Prostate gland (tissue), 2 donors: Measurements from ENCODE around the gene ABCB8. TPM values are rescaled to one million over a fixed set of nuclear protein-coding genes. Genes with fewer than 3 reads are reported as not detected.

Experiments used
- DNase-seq: peaks from one replicate; pipeline ENCODE4 v3.0.0-alpha.2; 2019; ENCODE audit warnings: low spot score
- H3K27ac ChIP-seq, 2 donors: fragments of 200-600 bp; sonication (generic); 2 replicates each; pipeline ENCODE4 v1.5.1; 2017 to 2019
- H3K27me3 ChIP-seq: fragments of 200-600 bp; sonication (generic); replicated peaks from 2 replicates; pipeline ENCODE4 v1.5.1; 2019; ENCODE audit not compliant: insufficient read depth
- H3K36me3 ChIP-seq, 2 donors: fragments of 200-600 bp; sonication (generic); 1 replicate in 1 of 2; 2 replicates in 1 of 2; pipeline versions ENCODE4 v1.5.1 to v1.8.1; 2017 to 2019
- H3K4me1 ChIP-seq: fragments of 200-600 bp; sonication (generic); replicated peaks from 2 replicates; pipeline ENCODE4 v1.5.1; 2019
- H3K4me3 ChIP-seq, 2 donors: fragments of 200-600 bp; sonication (generic); 2 replicates each; pipeline ENCODE4 v1.5.1; 2017 to 2019
- H3K9me3 ChIP-seq: fragments of 200-600 bp; sonication (generic); 2 replicates; pipeline ENCODE4 v1.5.1; 2017
- POLR2A ChIP-seq: fragments of 450-650 bp; IDR thresholded peaks from one replicate; pipeline ENCODE4 v1.6.1; 2016; ENCODE audit warnings: antibody characterized with exemption, mild to moderate bottlenecking
- POLR2AphosphoS5 ChIP-seq: sonication (generic); formaldehyde crosslinking; IDR thresholded peaks from one replicate; pipeline ENCODE4 v1.6.1; 2017; ENCODE audit warnings: antibody characterized with exemption
- WGBS: methylation state at CpG from one replicate; pipeline ENCODE4 v1.1.5; 2018; 5-methylcytosine and 5-hydroxymethylcytosine counted together
- intact Hi-C: fragments of 100-400 bp; cut with DNase I; formaldehyde crosslinking; loops from one replicate; pipeline ENCODE4 v1.14.2; 2022
- total RNA-seq, 2 donors: library from RNA; depleted of rRNA; stranded (reverse); fragments of >200 nt; gene quantifications; one replicate each; pipeline ENCODE4 v1.1.0, GENCODE V29; 2016
- TF ChIP-seq, protein P1 (sequence below), 4 experiments: fragments of 200-600 bp in 2 of 4; fragments of 450-650 bp in 2 of 4; sonication (generic) in 2 of 4; IDR thresholded peaks; 1 replicate in 3 of 4; 2 replicates in 1 of 4; pipeline ENCODE4 v1.5.1; 2016 to 2019; ENCODE audit warnings: antibody characterized with exemption in 4 of 4, mild to moderate bottlenecking in 2 of 4, moderate library complexity in 2 of 4

The ABCB8 gene
- total RNA-seq, 2 donors from 2014 or later: 26.4 to 50.6 TPM

DNA sequence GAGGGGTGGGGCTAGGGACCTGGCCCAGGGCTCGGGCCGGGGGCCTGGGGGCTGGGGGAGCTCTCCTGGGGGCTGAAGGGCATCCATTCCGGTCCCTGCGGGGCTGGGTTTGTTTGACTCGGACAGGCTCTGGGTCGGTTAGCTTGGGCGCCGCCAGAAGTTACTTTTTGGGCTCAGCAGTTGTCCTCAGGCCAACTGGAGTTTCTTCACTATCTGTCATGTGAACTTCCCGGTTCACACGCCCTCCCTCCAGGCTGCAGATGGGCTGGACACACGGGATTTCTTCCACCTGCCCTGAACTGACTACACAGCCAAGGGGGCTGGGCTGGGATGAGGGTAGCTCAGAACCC is 34.9 kb downstream of the ABCB8 start:
- Histone ChIP-seq H3K9me3 (no peaks in the 10 kb centered on the region), H3K27me3 (no peaks in the 10 kb centered on the region), H3K4me1 (peaks cover 21% of the 10 kb centered on the region), H3K27ac (peak overlapping the region in 1 of 2 donors; percentile 1), H3K36me3 (peaks cover 13 to 18% of the 10 kb centered on the region in 2 donors), H3K4me3 (no peak overlapping the region)
- whole genome bisulfite sequencing: 32% methylated on average over 9 of the region's 11 CpGs
- TF ChIP-seq POLR2A: no peak
- TF ChIP-seq, protein P1, sequence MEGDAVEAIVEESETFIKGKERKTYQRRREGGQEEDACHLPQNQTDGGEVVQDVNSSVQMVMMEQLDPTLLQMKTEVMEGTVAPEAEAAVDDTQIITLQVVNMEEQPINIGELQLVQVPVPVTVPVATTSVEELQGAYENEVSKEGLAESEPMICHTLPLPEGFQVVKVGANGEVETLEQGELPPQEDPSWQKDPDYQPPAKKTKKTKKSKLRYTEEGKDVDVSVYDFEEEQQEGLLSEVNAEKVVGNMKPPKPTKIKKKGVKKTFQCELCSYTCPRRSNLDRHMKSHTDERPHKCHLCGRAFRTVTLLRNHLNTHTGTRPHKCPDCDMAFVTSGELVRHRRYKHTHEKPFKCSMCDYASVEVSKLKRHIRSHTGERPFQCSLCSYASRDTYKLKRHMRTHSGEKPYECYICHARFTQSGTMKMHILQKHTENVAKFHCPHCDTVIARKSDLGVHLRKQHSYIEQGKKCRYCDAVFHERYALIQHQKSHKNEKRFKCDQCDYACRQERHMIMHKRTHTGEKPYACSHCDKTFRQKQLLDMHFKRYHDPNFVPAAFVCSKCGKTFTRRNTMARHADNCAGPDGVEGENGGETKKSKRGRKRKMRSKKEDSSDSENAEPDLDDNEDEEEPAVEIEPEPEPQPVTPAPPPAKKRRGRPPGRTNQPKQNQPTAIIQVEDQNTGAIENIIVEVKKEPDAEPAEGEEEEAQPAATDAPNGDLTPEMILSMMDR (IDR thresholded peaks at IDR 0.05): no peak
- no peak for TF ChIP-seq POLR2AphosphoS5
- intact Hi-C loops: loop anchor here (5.0 kb wide), 1 partner anchor 49 kb away; no protein-coding TSS in a partner anchor
- DNase-seq: no peak

DNA sequence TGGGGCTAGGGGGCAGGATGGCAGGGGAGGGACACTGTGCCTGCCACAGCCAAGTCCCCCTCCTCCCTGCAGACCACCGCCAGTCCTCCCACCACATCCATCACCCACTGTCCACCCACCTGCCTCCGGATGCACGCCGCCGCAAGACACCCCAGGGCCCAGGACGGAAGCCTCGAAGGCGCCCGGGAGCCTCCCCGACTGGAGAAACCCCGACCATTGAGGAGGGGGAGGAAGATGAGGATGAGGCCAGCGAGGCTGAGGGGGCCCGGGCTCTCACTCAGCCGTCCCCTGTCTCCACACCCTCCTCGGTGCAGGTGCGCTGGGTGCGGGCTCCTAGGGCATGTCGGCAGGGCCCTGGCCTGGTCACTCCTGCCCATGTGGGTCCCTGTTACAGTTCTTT is 36.2 kb downstream of the ABCB8 start:
- TF ChIP-seq POLR2AphosphoS5 (no peak), POLR2A (no peak)
- TF ChIP-seq, protein P1 (IDR thresholded peaks at IDR 0.05): no peak
- no peak for DNase-seq
- 86% methylated on average over 8 of the region's 18 CpGs for WGBS
- peaks cover 13 to 19% of the 10 kb centered on the region in 2 donors for H3K36me3 ChIP-seq
- no peak overlapping the region for H3K4me3 ChIP-seq
- no peaks in the 10 kb centered on the region for H3K9me3 ChIP-seq
- intact Hi-C loops: loop anchor here (5.0 kb wide), 1 partner anchor 48 kb away; no protein-coding TSS in a partner anchor
- peaks cover 13% of the 10 kb centered on the region for H3K4me1 ChIP-seq
- H3K27me3 ChIP-seq: no peaks in the 10 kb centered on the region
- no peak overlapping the region for H3K27ac ChIP-seq

DNA sequence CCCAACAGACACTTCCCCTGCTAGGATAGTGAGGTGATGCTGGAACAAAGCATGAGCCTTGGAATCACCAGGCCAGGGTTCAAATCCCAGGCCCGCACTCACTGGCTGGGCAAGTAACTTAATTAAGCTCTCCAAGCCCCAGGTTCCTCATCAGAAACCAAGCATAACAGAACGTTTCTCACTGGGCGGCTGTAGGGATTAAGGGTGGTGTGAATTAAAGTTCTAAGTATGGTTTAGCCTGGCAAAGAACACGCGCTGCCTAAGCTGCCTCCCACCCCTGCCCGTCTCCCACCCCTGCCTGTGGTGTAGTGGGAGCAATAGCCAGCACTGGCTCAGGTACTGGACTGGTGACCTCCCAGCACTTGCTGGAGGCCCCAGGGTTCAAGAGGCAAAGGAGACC is 36.7 kb downstream of the ABCB8 start:
- TF ChIP-seq, protein P1 (IDR thresholded peaks at IDR 0.05): no peak
- no peak for TF ChIP-seq POLR2A
- no peak for TF ChIP-seq POLR2AphosphoS5
- no peaks in the 10 kb centered on the region for H3K9me3 ChIP-seq
- no peak overlapping the region for H3K27ac ChIP-seq
- peaks cover 14 to 25% of the 10 kb centered on the region in 2 donors for H3K36me3 ChIP-seq
- 87% methylated on average over 6 of the region's 6 CpGs for WGBS
- no peak for DNase-seq
- H3K27me3 ChIP-seq: no peaks in the 10 kb centered on the region
- no peak overlapping the region for H3K4me3 ChIP-seq
- intact Hi-C loops: loop anchor here (5.0 kb wide), 1 partner anchor 47 kb away; no protein-coding TSS in a partner anchor
- H3K4me1 ChIP-seq: peaks cover 13% of the 10 kb centered on the region

DNA sequence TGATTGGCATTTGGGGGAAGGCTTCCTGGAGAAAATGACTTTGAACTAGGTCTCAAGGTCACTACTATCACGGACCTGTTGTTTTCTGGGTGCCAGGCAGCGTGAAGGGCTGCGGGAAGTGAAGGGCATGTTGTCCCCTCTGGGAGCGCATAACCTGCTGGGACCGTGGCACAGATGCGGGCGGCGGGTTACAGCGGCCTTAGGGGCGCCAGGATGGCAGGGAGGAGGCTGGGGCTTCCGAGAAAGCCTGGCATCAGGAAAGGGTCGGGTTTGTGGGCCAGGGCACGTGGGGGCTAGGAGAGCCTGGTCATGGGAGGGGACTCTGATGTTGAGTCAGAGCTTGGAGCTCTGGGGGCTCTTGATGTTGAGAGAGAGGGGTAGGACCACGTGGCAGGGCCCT is 37.3 kb downstream of the ABCB8 start:
- no peaks in the 10 kb centered on the region for H3K27me3 ChIP-seq
- intact Hi-C loops: no loop called here
- peaks cover 20 to 30% of the 10 kb centered on the region in 2 donors for H3K36me3 ChIP-seq
- DNase-seq: no peak
- H3K27ac ChIP-seq: no peak overlapping the region
- no peaks in the 10 kb centered on the region for H3K9me3 ChIP-seq
- H3K4me1 ChIP-seq: peaks cover 12% of the 10 kb centered on the region
- no peak overlapping the region for H3K4me3 ChIP-seq
- WGBS: 94% methylated on average over 14 of the region's 14 CpGs
- TF ChIP-seq, protein P1 (IDR thresholded peaks at IDR 0.05): no peak
- TF ChIP-seq POLR2AphosphoS5 (no peak), POLR2A (no peak)

DNA sequence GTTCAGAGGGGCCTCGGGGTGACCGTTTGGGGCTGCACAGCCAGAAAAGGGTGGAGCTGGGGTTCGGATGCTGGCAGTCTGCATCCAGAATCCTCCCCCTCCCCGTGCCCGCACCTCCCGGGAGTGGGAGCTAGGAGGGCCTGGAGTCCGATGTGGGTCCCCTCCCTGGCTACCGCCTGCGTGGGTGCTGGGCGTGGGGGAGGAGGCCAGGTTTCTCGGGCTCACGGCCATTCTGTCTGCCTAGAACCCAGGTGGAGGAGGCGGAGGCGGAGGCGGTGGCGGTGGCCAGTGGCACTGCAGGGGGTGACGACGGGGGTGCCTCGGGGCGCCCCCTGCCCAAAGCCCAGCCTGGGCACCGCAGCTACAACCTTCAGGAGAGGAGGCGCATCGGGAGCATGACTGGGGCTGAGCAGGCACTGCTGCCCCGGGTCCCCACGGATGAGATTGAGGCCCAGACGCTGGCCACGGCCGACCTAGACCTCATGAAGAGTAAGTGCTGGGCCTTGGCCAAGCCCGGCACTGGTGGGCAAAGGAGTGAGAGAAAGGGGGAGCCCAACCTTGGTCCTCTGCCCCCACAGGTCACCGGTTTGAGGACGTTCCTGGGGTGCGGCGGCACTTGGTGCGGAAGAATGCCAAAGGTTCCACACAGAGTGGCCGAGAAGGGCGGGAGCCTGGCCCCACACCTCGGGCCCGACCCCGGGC is 38.2 kb downstream of the ABCB8 start:
- no peak for DNase-seq
- WGBS: 91% methylated on average over 35 of the region's 39 CpGs
- Histone ChIP-seq H3K27ac (no peak overlapping the region), H3K27me3 (no peaks in the 10 kb centered on the region), H3K9me3 (no peaks in the 10 kb centered on the region), H3K4me3 (no peak overlapping the region), H3K4me1 (peaks cover 2% of the 10 kb centered on the region), H3K36me3 (peaks cover 21 to 34% of the 10 kb centered on the region in 2 donors)
- intact Hi-C loops: no loop called here
- no peak for TF ChIP-seq POLR2AphosphoS5
- TF ChIP-seq POLR2A: no peak
- TF ChIP-seq, protein P1 (IDR thresholded peaks at IDR 0.05): no peak
